H1 (cell line): ENCODE data around the gene NR5A2. TPM values are rescaled to one million over a fixed set of nuclear protein-coding genes. Genes with fewer than 3 reads are reported as not detected.

Experiments
- CTCF ChIA-PET: fragments of 300-600 bp; sonication (Branson Sonifier 250); formaldehyde crosslinking; loops from one replicate; lab custom pipeline; 2021; ENCODE audit not compliant: partially characterized antibody; lab: Charles Lee
- POLR2A ChIA-PET: fragments of 300-600 bp; sonication (Branson Sonifier 250); formaldehyde crosslinking; loops from one replicate; lab custom pipeline; 2021; ENCODE audit warnings: inconsistent platforms; ENCODE audit not compliant: partially characterized antibody; lab: Charles Lee
- DNase-seq, 2 experiments: peaks; one replicate each; pipeline versions ENCODE4 v3.0.0 to v3.0.0-alpha.2; 2010 to 2022; ENCODE audit warnings: low spot score in 2 of 2, low read depth in 1 of 2, mixed read lengths in 1 of 2
- FAIRE-seq: peaks from 2 replicates; lab custom pipeline; 2011; peaks lifted over from hg19 to GRCh38; lab: Jason Lieb, UNC
- H2AFZ ChIP-seq: 2 replicates; pipeline ENCODE4 v1.8.1; 2012; ENCODE audit warnings: low read length, inconsistent platforms
- H2AK5ac ChIP-seq: 2 replicates; pipeline ENCODE4 v1.6.1; 2013; ENCODE audit warnings: low read depth, low read length
- H2BK120ac ChIP-seq: replicated peaks from 2 replicates; pipeline ENCODE3; 2013; ENCODE audit warnings: low read depth, low read length, inconsistent platforms
- H2BK12ac ChIP-seq: 2 replicates; pipeline ENCODE4 v1.6.1; 2013; ENCODE audit warnings: low read depth, low read length
- H2BK15ac ChIP-seq: 2 replicates; pipeline ENCODE4 v1.6.1; 2013; ENCODE audit warnings: low read length
- H2BK20ac ChIP-seq: 2 replicates; pipeline ENCODE4 v1.6.1; 2013; ENCODE audit warnings: low read length
- H2BK5ac ChIP-seq: 2 replicates; pipeline ENCODE4 v1.6.1; 2013; ENCODE audit warnings: low read depth, low read length
- H3K14ac ChIP-seq: 2 replicates; pipeline ENCODE4 v1.6.1; 2013; ENCODE audit warnings: inconsistent platforms; ENCODE audit not compliant: insufficient read length
- H3K18ac ChIP-seq: 2 replicates; pipeline ENCODE4 v1.6.1; 2013; ENCODE audit warnings: low read length; ENCODE audit errors: extremely low read depth
- H3K23ac ChIP-seq: 2 replicates; pipeline ENCODE4 v1.6.1; 2013; ENCODE audit warnings: inconsistent platforms; ENCODE audit not compliant: insufficient read length
- H3K23me2 ChIP-seq: 2 replicates; pipeline ENCODE4 v1.6.1; 2013; ENCODE audit warnings: low read depth, low read length
- H3K27ac ChIP-seq: 2 replicates; pipeline ENCODE4 v1.6.1; 2011; ENCODE audit warnings: low read depth, low read length, inconsistent platforms
- H3K27me3 ChIP-seq, 4 experiments: replicated peaks in 1 of 4; 1 replicate in 1 of 4; 2 replicates in 3 of 4; pipeline versions ENCODE4 v1.6.1 to v1.8.1; 2011 to 2013; ENCODE audit warnings: low read length in 3 of 4, mild to moderate bottlenecking in 3 of 4, inconsistent platforms in 2 of 4, mixed read lengths in 2 of 4, moderate library complexity in 1 of 4; ENCODE audit not compliant: control insufficient read depth in 3 of 4, insufficient read depth in 3 of 4; ENCODE audit errors: extremely low read depth in 1 of 4
- H3K36me3 ChIP-seq, 4 experiments: 2 replicates each; pipeline versions ENCODE4 v1.6.1 to v1.8.1; 2011 to 2013; ENCODE audit warnings: mild to moderate bottlenecking in 4 of 4, low read length in 3 of 4, moderate library complexity in 2 of 4, control low read depth in 1 of 4, inconsistent platforms in 1 of 4; ENCODE audit not compliant: insufficient read depth in 4 of 4, control insufficient read depth in 2 of 4
- H3K4ac ChIP-seq: replicated peaks from 2 replicates; pipeline ENCODE3; 2013; ENCODE audit warnings: low read length, low read depth, mixed read lengths, inconsistent platforms; ENCODE audit not compliant: insufficient read length
- H3K4me1 ChIP-seq, 4 experiments: replicated peaks in 1 of 4; 1 replicate in 1 of 4; 2 replicates in 3 of 4; pipeline versions ENCODE4 v1.6.1 to v1.8.1; 2011 to 2013; ENCODE audit warnings: low read length in 3 of 4, inconsistent platforms in 2 of 4, mixed read lengths in 1 of 4; ENCODE audit not compliant: insufficient read depth in 4 of 4, control insufficient read depth in 3 of 4
- H3K4me2 ChIP-seq, 2 experiments: 2 replicates each; pipeline versions ENCODE4 v1.6.1 to v1.8.1; 2011 to 2013; ENCODE audit warnings: low read depth in 2 of 2, low read length in 2 of 2, control low read depth in 1 of 2, inconsistent platforms in 1 of 2, mild to moderate bottlenecking in 1 of 2; ENCODE audit not compliant: insufficient read depth in 1 of 2
- H3K4me3 ChIP-seq, 4 experiments: fragments of 200-600, 300-600 bp in 1 of 4; sonication (generic), shearing (Covaris generic), sonication (Bioruptor Twin) in 1 of 4; 2 replicates each; pipeline versions ENCODE4 v1.5.1 to v1.8.1; 2011 to 2016; ENCODE audit warnings: low read length in 4 of 4, low read depth in 3 of 4, control low read depth in 2 of 4, inconsistent platforms in 2 of 4, mild to moderate bottlenecking in 2 of 4, mixed read lengths in 1 of 4, moderate library complexity in 1 of 4; ENCODE audit not compliant: insufficient read depth in 2 of 4; ENCODE audit errors: extremely low read depth in 1 of 4
- H3K56ac ChIP-seq: replicated peaks from 2 replicates; pipeline ENCODE3; 2013; ENCODE audit warnings: low read depth, mild to moderate bottlenecking, mixed read lengths, low read length, inconsistent platforms; ENCODE audit not compliant: insufficient read length
- H3K79me1 ChIP-seq: 2 replicates; pipeline ENCODE4 v1.6.1; 2013; ENCODE audit warnings: low read depth, low read length, control low read depth
- H3K79me2 ChIP-seq, 2 experiments: 2 replicates each; pipeline versions ENCODE4 v1.6.1 to v1.8.1; 2012 to 2013; ENCODE audit warnings: low read length in 2 of 2, mild to moderate bottlenecking in 2 of 2, inconsistent platforms in 1 of 2; ENCODE audit not compliant: insufficient read depth in 2 of 2, control insufficient read depth in 1 of 2
- H3K9ac ChIP-seq, 4 experiments: replicated peaks in 1 of 4; 1 replicate in 1 of 4; 2 replicates in 3 of 4; pipeline versions ENCODE4 v1.6.1 to v1.8.1; 2011 to 2013; ENCODE audit warnings: low read depth in 3 of 4, low read length in 3 of 4, control low read depth in 2 of 4, mild to moderate bottlenecking in 2 of 4, moderate library complexity in 2 of 4, inconsistent platforms in 1 of 4; ENCODE audit errors: extremely low read depth in 1 of 4
- H3K9me3 ChIP-seq, 2 experiments: 2 replicates each; pipeline versions ENCODE4 v1.6.1 to v1.8.1; 2012 to 2013; ENCODE audit warnings: mild to moderate bottlenecking in 2 of 2, moderate library complexity in 2 of 2, control low read depth in 1 of 2, inconsistent platforms in 1 of 2, low read depth in 1 of 2, low read length in 1 of 2, mixed read lengths in 1 of 2; ENCODE audit not compliant: insufficient read depth in 2 of 2
- H4K20me1 ChIP-seq, 2 experiments: replicated peaks in 1 of 2; 2 replicates each; pipeline versions ENCODE3 to v1.8.1; 2011 to 2013; ENCODE audit warnings: inconsistent platforms in 2 of 2, low read length in 2 of 2, mild to moderate bottlenecking in 1 of 2; ENCODE audit not compliant: insufficient read depth in 2 of 2, control insufficient read depth in 1 of 2
- H4K5ac ChIP-seq: 2 replicates; pipeline ENCODE4 v1.6.1; 2013; ENCODE audit warnings: low read length, low read depth, mixed read lengths, inconsistent platforms; ENCODE audit not compliant: insufficient read length
- H4K8ac ChIP-seq: 2 replicates; pipeline ENCODE4 v1.8.0; 2013; ENCODE audit warnings: mild to moderate bottlenecking, moderate library complexity, low read length, inconsistent platforms; ENCODE audit not compliant: insufficient read depth; ENCODE audit errors: extremely low read depth
- H4K91ac ChIP-seq: replicated peaks from 2 replicates; pipeline ENCODE3; 2013; ENCODE audit warnings: low read length, mixed read lengths, inconsistent platforms; ENCODE audit not compliant: insufficient read length
- BCL11A ChIP-seq, 2 experiments: IDR thresholded peaks; one replicate each; pipeline ENCODE4 v1.6.1; 2011; ENCODE audit warnings: low read depth in 2 of 2, low read length in 2 of 2, mild to moderate bottlenecking in 2 of 2
- BRCA1 ChIP-seq: IDR thresholded peaks from 2 replicates; pipeline ENCODE4 v1.6.1; 2012; ENCODE audit warnings: low read depth, low read length, improper control_type of control experiment
- CREB1 ChIP-seq: IDR thresholded peaks from 2 replicates; pipeline ENCODE4 v1.6.1; 2012; ENCODE audit warnings: inconsistent platforms
- KDM5A ChIP-seq: fragments of 200-600 bp; IDR thresholded peaks from 2 replicates; pipeline ENCODE4 v1.7.1; 2012; ENCODE audit warnings: mild to moderate bottlenecking, low read length, inconsistent platforms, mixed read lengths
- NRF1 ChIP-seq: IDR thresholded peaks from 2 replicates; pipeline ENCODE4 v1.6.1; 2011; ENCODE audit warnings: mild to moderate bottlenecking, low read depth, low read length, improper control_type of control experiment
- SIN3A ChIP-seq, 2 experiments: IDR thresholded peaks in 1 of 2; conservative IDR thresholded peaks in 1 of 2; 2 replicates each; pipeline ENCODE4 v1.6.1; 2011 to 2012; ENCODE audit warnings: low read length in 2 of 2, improper control_type of control experiment in 1 of 2, low read depth in 1 of 2, mild to moderate bottlenecking in 1 of 2
- SIX5 ChIP-seq: IDR thresholded peaks from 2 replicates; pipeline ENCODE4 v1.6.1; 2011; ENCODE audit warnings: mild to moderate bottlenecking, low read depth, low read length
- WGBS, 2 experiments: shearing (Covaris generic) in 1 of 2; methylation state at CpG; one replicate each; pipeline versions ENCODE4 v1.1.6 to v1.1.7; 2013 to 2015; ENCODE audit warnings: low lambda C conversion rate in 2 of 2, mixed read lengths in 2 of 2, inconsistent platforms in 1 of 2, low coverage in 1 of 2, missing lambda C conversion rate in 1 of 2; ENCODE audit not compliant: insufficient replicate concordance in 2 of 2, insufficient coverage in 1 of 2, insufficient read length in 1 of 2; ENCODE audit errors: extremely low coverage in 1 of 2, missing lambda C conversion rate in 1 of 2; 5-methylcytosine and 5-hydroxymethylcytosine counted together
- polyA plus RNA-seq, 7 experiments: library from polyadenylated mRNA; depleted of rRNA in 3 of 7; stranded (reverse) in 5 of 7; unstranded in 2 of 7; fragments of >200 nt in 5 of 7; fragments of 200-250 nt in 2 of 7; gene quantifications; 1 replicate in 5 of 7; 2 replicates in 1 of 7; 4 replicates in 1 of 7; pipeline versions ENCODE4 v1.2.1 to v1.2.3, GENCODE V29; 2011 to 2013; ENCODE audit warnings: missing spikeins in 2 of 7, mixed read lengths in 2 of 7
- total RNA-seq: library from RNA; stranded (reverse); fragmentation: NEBNext Ultra II Directional; extraction: Animal tissue kit (Norgen Biotek cat#: 25700); gene quantifications from 2 replicates; pipeline ENCODE4 v1.2.1, GENCODE V29; 2021
- TF ChIP-seq, protein P1 (sequence below): IDR thresholded peaks from 2 replicates; pipeline ENCODE4 v1.6.1; 2012; ENCODE audit warnings: inconsistent platforms

NR5A2 gene
- total and polyA plus RNA-seq, 2 of the 8 experiments (the other 6 are each of a cell fraction or from before 2014, with no cell fraction given): 1.7 to 11.6 TPM

DNA sequence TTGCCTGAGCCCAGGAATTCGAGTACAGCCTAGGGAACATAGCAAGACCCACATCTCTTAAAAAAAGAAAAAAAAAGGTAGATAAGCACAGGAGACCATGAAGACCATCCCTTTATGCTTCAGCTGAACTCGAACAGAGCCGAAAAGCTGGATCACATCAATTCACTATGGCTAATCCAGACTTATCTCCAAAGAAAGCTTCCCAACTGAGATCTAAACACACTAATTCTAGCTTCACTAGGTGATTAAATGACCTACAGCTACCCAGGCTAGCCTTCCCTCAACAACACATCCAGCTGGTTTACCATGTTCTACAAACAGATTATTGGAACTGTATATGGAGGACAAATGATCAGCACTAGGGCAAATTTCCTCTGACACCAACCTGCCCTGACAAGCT lies 44.0 kb upstream of the NR5A2 start:
- Histone ChIP-seq H4K8ac (no peak overlapping the region), H2BK120ac (no peak overlapping the region), H2BK12ac (no peak overlapping the region), H3K9me3 (no peaks in the 10 kb centered on the region), H3K23me2 (no peaks in the 10 kb centered on the region), H3K27me3 (no peaks in the 10 kb centered on the region), H3K4me1 (peaks cover 0 to under 1% (median 0%) of the 10 kb centered on the region in 4 experiments; a peak in 1 of 7 replicates), H3K36me3 (no peaks in the 10 kb centered on the region), H4K20me1 (no peaks in the 10 kb centered on the region), H3K14ac (no peak overlapping the region), H2AFZ (no peak overlapping the region), H3K56ac (no peak overlapping the region), H3K4ac (no peak overlapping the region), H3K18ac (no peak overlapping the region), H2BK5ac (no peak overlapping the region), H2BK15ac (no peak overlapping the region), H3K23ac (no peak overlapping the region), H3K79me2 (no peaks in the 10 kb centered on the region), H2AK5ac (no peak overlapping the region), H4K5ac (no peak overlapping the region), H3K9ac (no peak overlapping the region), H4K91ac (no peak overlapping the region), H3K4me3 (no peak overlapping the region), H2BK20ac (no peak overlapping the region), H3K79me1 (no peaks in the 10 kb centered on the region), H3K4me2 (no peak overlapping the region), H3K27ac (no peak overlapping the region)
- TF ChIP-seq SIN3A (conservative IDR thresholded peaks at IDR 0.05 in 1 of 2, IDR thresholded peaks at IDR 0.05 in 1 of 2; ENCODE audit: low read depth in 1 of 2, low read length in 2 of 2) (no peak), BRCA1 (no peak), KDM5A (no peak), CREB1 (no peak), BCL11A (IDR thresholded peaks at IDR 0.05; ENCODE audit: low read depth in 2 of 2, low read length in 2 of 2) (no peak), SIX5 (no peak), NRF1 (no peak)
- TF ChIP-seq, protein P1, sequence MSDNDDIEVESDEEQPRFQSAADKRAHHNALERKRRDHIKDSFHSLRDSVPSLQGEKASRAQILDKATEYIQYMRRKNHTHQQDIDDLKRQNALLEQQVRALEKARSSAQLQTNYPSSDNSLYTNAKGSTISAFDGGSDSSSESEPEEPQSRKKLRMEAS: no peak
- WGBS, 2 experiments: 86% methylated on average over 3 of the region's 3 CpGs; no CpG with 5 or more reads in 1 of the 2 experiments
- DNase-seq (no peak), FAIRE-seq (no peak)
- CTCF ChIA-PET: interaction anchor here (0.5 to 1.4 kb wide), 4 partner anchors 9 to 1632 kb away, joined by 3 to 4 read pairs (median 3); no protein-coding TSS in a partner anchor
- POLR2A ChIA-PET: interaction anchor here (0.6 kb wide), 1 partner anchor 296 kb away, joined by 3 read pairs; no protein-coding TSS in a partner anchor
